GM10248 (cell line): ENCODE measurements around the gene ACADVL.

Experiments
- CTCF ChIA-PET: fragments of 300-600 bp; sonication (Branson Sonifier 250); formaldehyde crosslinking; extraction: SDS; loops from one replicate; lab custom pipeline; 2021; ENCODE audit warnings: antibody characterized with exemption; lab: Yijun Ruan, JAX
- POLR2A ChIA-PET: fragments of 350-650 bp; sonication (Branson Sonifier 250); formaldehyde crosslinking; extraction: SDS; loops from one replicate; lab custom pipeline; 2020; ENCODE audit warnings: antibody characterized with exemption; lab: Yijun Ruan, JAX
- DNase-seq: peaks from one replicate; pipeline ENCODE4 v3.0.0; 2012; ENCODE audit errors: extremely low spot score
- CTCF ChIP-seq: IDR thresholded peaks from 2 replicates; pipeline ENCODE4 v1.5.1; 2012; ENCODE audit warnings: mild to moderate bottlenecking, low read depth; ENCODE audit errors: extremely low read depth, missing control alignments, control extremely low read depth

Gene ACADVL

GRCh38 chr17:7263801-7264078 lies 44.0 kb downstream of the ACADVL start:
- POLR2A ChIA-PET = no interaction called here
- no peak for DNase-seq
- CTCF ChIA-PET = interaction anchor here (2.3 kb wide), 1 partner anchor 32 kb away, joined by 9 read pairs; no protein-coding TSS in a partner anchor
- TF ChIP-seq CTCF = no peak

GRCh38 chr17:7266784-7267183 lies 47.0 kb downstream of the ACADVL start:
- ChIA-PET POLR2A (no interaction called here), CTCF (interaction anchor here (1.4 to 2.2 kb wide), 2 partner anchors 14 to 30 kb away, joined by 8 to 11 read pairs; no protein-coding TSS in a partner anchor)
- no peak for DNase-seq
- TF ChIP-seq CTCF = no peak
